DND-41 (cell line): Measurements from ENCODE around the gene RPS27L.

ENCODE experiments used
- ATAC-seq: fragments of 200-7000 bp; cut with Tn5 transposase; 3 replicates; pipeline ENCODE4 v1.9.1; 2021; ENCODE audit warnings: low read depth; ENCODE audit not compliant: insufficient read depth
- DNase-seq: peaks from one replicate; pipeline ENCODE4 v3.0.0-alpha.2; 2020
- H2AFZ ChIP-seq: 2 replicates; pipeline ENCODE4 v1.6.0; 2012; ENCODE audit warnings: low read depth, low read length
- H3K27ac ChIP-seq: 2 replicates; pipeline ENCODE4 v1.5.1; 2012; ENCODE audit warnings: low read length, inconsistent platforms
- H3K27me3 ChIP-seq: fragments of 200-600 bp; sonication (generic); 2 replicates; pipeline ENCODE4 v1.6.0; 2012; ENCODE audit warnings: low read length, mild to moderate bottlenecking, inconsistent platforms; ENCODE audit not compliant: insufficient read depth, poor library complexity
- H3K36me3 ChIP-seq: 2 replicates; pipeline ENCODE4 v1.5.1; 2012; ENCODE audit warnings: low read length, inconsistent platforms; ENCODE audit not compliant: insufficient read depth
- H3K4me1 ChIP-seq: 2 replicates; pipeline ENCODE4 v1.5.1; 2012; ENCODE audit warnings: mild to moderate bottlenecking, low read length; ENCODE audit not compliant: insufficient read depth
- H3K4me2 ChIP-seq: 2 replicates; pipeline ENCODE4 v1.6.0; 2012; ENCODE audit warnings: mild to moderate bottlenecking, moderate library complexity, low read length, inconsistent platforms; ENCODE audit not compliant: insufficient read depth
- H3K4me3 ChIP-seq, 2 experiments: fragments of 200-600 bp in 1 of 2; shearing (Covaris generic) in 1 of 2; 2 replicates each; pipeline ENCODE4 v1.5.1; 2012 to 2016; ENCODE audit warnings: inconsistent platforms in 2 of 2, low read length in 2 of 2, mild to moderate bottlenecking in 2 of 2, low read depth in 1 of 2, moderate library complexity in 1 of 2
- H3K79me2 ChIP-seq: 2 replicates; pipeline ENCODE4 v1.6.0; 2012; ENCODE audit warnings: low read length, inconsistent platforms; ENCODE audit not compliant: insufficient read depth
- H3K9ac ChIP-seq: 2 replicates; pipeline ENCODE4 v1.6.0; 2012; ENCODE audit warnings: low read depth, mild to moderate bottlenecking, inconsistent platforms, low read length, moderate library complexity
- H3K9me3 ChIP-seq: 2 replicates; pipeline ENCODE4 v1.5.1; 2012; ENCODE audit warnings: low read length, moderate library complexity, mild to moderate bottlenecking, inconsistent platforms; ENCODE audit not compliant: insufficient read depth, severe bottlenecking
- H4K20me1 ChIP-seq: 2 replicates; pipeline ENCODE4 v1.6.0; 2012; ENCODE audit warnings: low read length; ENCODE audit not compliant: insufficient read depth
- EZH2 ChIP-seq: IDR thresholded peaks from 3 replicates; pipeline ENCODE4 v1.6.1; 2012; ENCODE audit warnings: borderline replicate concordance, low read depth, mild to moderate bottlenecking, moderate library complexity, low read length, inconsistent platforms; ENCODE audit not compliant: severe bottlenecking
- TF ChIP-seq, protein P1 (sequence below): IDR thresholded peaks from 2 replicates; pipeline ENCODE4 v1.5.1; 2012; ENCODE audit warnings: borderline replicate concordance, low read length, moderate library complexity, mild to moderate bottlenecking; ENCODE audit not compliant: poor library complexity, severe bottlenecking; ENCODE audit errors: extremely low read depth

Gene RPS27L

DNA sequence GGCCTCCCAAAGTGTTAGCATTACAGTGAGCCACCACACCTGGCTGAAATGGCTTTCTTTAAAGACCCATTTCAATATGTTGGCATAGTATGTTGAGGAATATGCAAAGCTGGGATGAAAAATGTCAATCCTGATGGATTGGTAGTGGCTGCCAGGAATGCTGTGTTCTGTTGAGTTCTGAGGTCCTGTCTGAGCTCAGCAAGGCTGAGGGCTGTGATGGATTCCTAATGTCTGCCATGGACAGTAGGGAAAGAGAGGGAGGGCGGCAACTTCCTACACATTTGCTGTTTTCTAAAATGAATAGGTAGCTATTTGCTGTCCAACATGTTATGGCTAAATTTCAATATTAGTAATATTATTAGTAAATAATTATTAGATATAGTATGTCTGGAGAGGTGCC, 40.3 kb upstream of the RPS27L start:
- Histone ChIP-seq H3K4me1 (peaks cover 37% of the 10 kb centered on the region), H3K27me3 (no peaks in the 10 kb centered on the region), H2AFZ (no peak overlapping the region), H3K27ac (no peak overlapping the region), H3K4me3 (no peak overlapping the region), H3K4me2 (no peak overlapping the region), H3K9me3 (no peaks in the 10 kb centered on the region), H3K9ac (no peak overlapping the region), H3K79me2 (peaks cover 95% of the 10 kb centered on the region), H4K20me1 (peaks cover 7% of the 10 kb centered on the region; the same call in 1 of the 2 replicates), H3K36me3 (no peaks in the 10 kb centered on the region; the same call in 1 of the 2 replicates)
- ATAC-seq, result no peak
- TF ChIP-seq, protein P1, sequence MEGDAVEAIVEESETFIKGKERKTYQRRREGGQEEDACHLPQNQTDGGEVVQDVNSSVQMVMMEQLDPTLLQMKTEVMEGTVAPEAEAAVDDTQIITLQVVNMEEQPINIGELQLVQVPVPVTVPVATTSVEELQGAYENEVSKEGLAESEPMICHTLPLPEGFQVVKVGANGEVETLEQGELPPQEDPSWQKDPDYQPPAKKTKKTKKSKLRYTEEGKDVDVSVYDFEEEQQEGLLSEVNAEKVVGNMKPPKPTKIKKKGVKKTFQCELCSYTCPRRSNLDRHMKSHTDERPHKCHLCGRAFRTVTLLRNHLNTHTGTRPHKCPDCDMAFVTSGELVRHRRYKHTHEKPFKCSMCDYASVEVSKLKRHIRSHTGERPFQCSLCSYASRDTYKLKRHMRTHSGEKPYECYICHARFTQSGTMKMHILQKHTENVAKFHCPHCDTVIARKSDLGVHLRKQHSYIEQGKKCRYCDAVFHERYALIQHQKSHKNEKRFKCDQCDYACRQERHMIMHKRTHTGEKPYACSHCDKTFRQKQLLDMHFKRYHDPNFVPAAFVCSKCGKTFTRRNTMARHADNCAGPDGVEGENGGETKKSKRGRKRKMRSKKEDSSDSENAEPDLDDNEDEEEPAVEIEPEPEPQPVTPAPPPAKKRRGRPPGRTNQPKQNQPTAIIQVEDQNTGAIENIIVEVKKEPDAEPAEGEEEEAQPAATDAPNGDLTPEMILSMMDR, result no peak
- TF ChIP-seq EZH2, result no peak
- no peak for DNase-seq

DNA sequence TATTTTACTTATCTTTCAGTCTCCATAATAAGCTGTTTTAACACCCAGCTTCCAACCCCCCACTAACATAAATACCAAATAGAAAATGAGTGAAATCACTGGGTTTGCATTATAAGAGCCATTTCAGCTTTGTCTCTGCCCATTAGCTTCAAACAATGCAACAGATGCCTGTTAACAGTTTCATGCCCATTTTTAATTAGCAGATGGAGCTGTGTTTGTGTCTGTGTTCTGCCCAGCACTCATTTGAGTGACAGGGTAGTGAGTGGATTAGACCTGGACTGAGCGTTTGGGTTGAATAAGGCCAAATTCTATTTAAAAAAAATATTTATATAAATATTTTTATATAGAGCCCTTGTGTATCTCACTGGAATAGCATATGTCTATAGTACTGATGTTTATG, 39.6 kb upstream of the RPS27L start:
- Histone ChIP-seq H2AFZ (no peak overlapping the region), H3K9me3 (no peaks in the 10 kb centered on the region), H3K36me3 (no peaks in the 10 kb centered on the region; the same call in 1 of the 2 replicates), H3K79me2 (peaks cover 95% of the 10 kb centered on the region), H3K9ac (no peak overlapping the region), H3K4me3 (no peak overlapping the region), H3K4me2 (no peak overlapping the region), H3K27ac (no peak overlapping the region), H3K4me1 (peaks cover 45% of the 10 kb centered on the region), H3K27me3 (no peaks in the 10 kb centered on the region), H4K20me1 (peaks cover 7% of the 10 kb centered on the region; the same call in 1 of the 2 replicates)
- no peak for DNase-seq
- ATAC-seq, result no peak
- TF ChIP-seq EZH2, result no peak

DNA sequence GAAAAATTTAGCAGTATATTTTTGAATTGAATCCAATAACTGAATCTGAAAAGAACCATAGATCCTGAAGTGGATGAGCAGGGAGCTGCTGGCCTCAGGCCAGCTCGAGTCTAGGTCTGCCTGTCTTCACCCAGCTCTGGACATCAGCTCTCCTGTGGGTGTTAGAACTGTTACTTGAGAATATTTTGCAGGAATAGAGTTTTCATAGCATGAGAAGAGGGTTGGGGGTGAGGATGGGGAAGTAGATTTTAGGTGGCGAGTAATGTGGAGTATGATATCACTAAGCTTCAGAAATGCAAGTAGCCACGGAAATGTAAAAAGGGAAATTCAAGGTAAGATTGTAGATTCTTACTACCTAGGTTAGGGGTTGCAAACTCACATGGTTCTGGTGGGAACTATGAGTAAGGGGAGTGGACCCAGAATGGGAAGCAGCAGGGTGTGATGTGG, 38.3 kb upstream of the RPS27L start:
- DNase-seq (no peak), ATAC-seq (no peak)
- Histone ChIP-seq H3K36me3 (no peaks in the 10 kb centered on the region; the same call in 1 of the 2 replicates), H3K4me3 (no peak overlapping the region), H3K27me3 (no peaks in the 10 kb centered on the region), H3K79me2 (peaks cover 95% of the 10 kb centered on the region), H3K9me3 (no peaks in the 10 kb centered on the region), H2AFZ (no peak overlapping the region), H3K27ac (peak overlapping the region; percentile 92), H3K9ac (no peak overlapping the region), H3K4me2 (no peak overlapping the region), H4K20me1 (peaks cover 3% of the 10 kb centered on the region; the same call in 1 of the 2 replicates), H3K4me1 (peaks cover 55% of the 10 kb centered on the region)
- TF ChIP-seq EZH2, result no peak
- TF ChIP-seq, protein P1, result no peak

DNA sequence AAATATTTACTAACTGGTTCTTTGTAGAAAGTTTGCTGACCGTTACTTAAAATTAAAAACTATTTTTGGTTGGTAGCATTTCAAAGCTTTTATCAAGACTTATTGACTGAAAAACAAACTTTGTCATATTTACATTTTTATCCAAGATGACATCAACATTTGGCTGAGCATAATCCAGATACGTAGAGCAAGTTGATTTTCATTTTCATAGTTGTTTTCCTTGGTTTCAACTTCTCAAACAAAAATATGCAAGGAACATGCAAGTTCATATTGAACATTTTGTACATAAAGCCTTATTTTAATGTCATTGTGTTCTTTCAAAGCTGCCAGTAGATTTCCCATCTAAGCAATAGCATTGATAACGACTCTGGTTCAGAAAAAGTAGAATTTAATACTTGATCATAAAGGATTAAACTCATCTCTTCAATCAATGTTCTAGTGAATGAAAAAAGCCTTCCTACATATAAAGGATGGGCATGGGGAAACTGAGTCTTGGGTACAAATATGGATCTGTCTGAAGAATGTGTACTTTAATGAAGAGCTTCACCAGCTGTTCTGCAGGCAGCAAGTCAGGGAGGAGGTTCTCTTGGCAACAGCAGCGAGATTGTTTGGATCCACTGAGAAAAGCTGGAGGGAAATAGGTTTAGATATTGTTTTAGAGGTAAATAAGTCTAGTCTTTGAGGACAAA, 37.7 kb upstream of the RPS27L start:
- Histone ChIP-seq H3K4me1 (peaks cover 60% of the 10 kb centered on the region), H3K9me3 (no peaks in the 10 kb centered on the region), H3K36me3 (no peaks in the 10 kb centered on the region; the same call in 1 of the 2 replicates), H3K27me3 (no peaks in the 10 kb centered on the region), H4K20me1 (0 out of 2 replicates have a peak, but pooled peaks cover 3% of the 10 kb centered on the region), H2AFZ (no peak overlapping the region), H3K4me2 (peak overlapping the region; percentile 97; the same call in 1 of the 2 replicates), H3K4me3 (no peak overlapping the region), H3K79me2 (peaks cover 95% of the 10 kb centered on the region), H3K9ac (no peak overlapping the region), H3K27ac (peak overlapping the region; percentile 92)
- DNase-seq (no peak), ATAC-seq (no peak)
- TF ChIP-seq EZH2, result no peak
- TF ChIP-seq, protein P1, result no peak
